ENCODE data around the gene ZPBP2.
A peak's percentile ranks its signal among the peaks of the same experiment; 100 is the strongest.

The ZPBP2 gene

DNA sequence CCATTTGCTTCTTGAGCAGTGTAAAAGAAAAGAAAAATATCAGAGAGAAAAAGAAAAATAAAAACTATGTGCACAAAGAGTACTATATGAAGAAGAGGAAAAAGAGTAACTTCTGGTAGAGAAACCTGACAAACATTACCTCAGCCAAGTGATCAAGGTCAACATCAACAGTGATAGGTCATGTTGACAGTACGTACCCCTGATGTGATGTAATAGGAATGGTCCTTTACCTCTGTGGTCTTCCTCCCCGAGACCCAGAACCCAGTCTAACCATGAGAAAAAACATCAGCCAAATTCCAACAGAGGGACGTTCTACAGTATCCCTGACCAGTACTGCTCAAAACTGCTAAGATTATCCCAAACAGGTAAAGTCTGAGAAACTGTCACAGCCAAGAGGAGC lies 46.0 kb downstream of the ZPBP2 start:
- no peak for DNase-seq

DNA sequence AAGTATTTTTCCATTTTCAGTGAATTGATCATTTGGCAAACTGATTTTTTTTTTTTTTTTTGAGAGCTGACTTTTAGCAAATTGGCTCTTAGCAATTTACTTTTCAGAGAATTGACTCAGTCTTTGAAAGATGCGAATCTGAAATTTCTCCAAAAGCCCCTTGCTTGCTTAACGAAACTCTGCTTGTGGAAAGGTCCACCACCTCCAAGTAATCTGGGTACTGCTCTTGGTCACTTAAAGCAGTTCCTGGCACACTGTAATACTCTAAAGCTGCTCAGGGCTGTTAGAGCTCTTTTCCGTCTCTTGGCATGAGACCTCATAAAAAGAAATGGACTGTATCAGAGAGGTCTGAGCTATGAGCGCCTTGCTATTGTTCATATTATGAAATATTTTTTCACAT lies 47.6 kb downstream of the ZPBP2 start:
- DNase-seq: no peak

DNA sequence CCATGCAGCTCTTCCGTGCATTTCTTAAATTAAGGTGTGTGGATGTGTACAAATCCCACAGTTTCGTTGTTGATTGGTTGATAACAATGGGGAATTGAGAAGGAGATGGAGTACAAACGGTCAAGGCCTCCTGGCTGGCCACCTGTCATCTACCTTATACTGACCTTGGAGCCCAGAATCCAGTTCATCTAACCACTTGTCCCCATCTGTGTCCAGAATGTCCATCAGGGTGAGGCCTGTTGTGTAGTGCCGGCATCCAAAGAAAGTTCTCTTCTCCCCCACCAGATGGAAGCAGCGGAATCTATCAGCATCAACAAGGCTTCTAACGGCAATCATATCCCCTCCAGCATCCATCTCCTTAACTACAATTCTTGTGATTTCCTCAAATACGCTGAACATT lies 48.9 kb downstream of the ZPBP2 start:
- DNase-seq: no peak

DNA sequence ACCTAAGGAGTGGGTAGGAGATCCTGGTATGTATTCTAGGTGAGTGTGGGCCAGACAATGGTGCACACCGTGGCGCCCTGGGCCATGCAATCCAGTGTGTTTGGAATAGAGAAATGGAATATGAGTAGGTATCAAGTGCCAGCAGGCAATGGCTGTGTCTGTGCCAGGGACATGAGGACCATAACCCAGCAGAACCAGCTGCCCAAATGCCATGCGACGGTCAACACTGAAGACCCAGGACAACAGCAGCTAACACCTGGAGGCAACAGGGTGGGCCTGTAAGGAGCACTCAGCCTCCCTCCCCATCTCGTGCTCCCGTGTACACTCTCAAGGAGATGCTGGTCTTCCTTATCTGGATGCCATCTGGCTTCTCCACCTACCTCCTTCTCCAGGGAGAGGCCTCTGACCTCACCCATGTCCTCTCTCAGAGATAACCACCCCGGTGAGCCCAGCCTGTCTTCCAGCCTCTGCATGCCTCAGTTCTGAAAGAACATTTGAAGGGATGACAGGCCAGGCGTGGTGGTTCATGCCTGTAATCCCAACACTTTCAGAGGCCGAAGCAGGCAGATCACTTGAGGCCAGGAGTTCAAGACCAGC lies 51.2 kb downstream of the ZPBP2 start:
- no peak for DNase-seq

DNA sequence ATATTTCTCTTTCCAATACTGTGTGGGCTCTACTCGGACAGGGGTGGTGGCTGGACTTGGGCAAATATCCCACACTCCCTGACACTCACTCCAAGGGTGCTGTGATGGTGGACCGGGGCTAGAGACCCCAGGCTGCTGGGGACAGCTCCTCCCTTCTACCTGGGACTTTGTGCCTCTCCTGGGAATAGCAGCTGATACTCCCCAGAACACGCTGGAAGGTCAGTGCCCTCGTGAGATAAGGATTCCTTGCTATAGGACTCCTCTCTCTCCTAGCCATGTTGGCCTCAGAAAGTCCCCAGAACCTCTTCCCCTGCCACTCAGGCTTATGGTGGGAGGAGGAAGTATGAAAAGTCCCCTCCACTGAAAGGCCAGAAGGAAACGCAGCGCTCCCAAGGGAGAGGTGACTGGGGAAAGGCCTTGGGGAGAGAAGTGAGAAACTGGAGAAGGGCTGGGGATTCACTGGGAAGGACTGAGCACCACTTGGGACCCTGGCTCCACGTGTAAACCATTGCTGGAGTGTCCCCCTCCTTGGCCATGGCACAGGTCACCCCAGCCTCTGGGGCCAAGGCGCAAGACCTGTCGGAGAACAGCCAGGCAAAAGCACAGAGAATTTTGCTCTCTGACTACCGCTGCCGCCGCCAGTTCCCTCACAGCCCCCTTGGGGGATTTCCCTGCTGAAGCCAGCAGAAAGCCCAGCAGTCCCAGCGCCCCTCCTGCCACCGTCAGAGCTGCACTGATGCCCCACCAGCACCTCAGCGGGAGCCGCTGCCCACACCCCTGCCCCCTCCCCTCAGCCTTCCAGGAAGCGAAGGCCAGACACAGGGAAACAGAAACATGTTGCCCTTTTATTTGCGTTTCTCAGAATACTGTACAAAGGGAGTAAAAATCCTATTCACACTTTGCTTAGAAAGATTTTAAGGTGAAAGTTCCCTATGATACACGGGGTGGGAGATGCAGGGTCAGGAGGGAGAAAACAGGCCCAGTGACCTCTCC lies 52.5 kb downstream of the ZPBP2 start:
- DNase-seq: peak; percentile 59 to 72

DNA sequence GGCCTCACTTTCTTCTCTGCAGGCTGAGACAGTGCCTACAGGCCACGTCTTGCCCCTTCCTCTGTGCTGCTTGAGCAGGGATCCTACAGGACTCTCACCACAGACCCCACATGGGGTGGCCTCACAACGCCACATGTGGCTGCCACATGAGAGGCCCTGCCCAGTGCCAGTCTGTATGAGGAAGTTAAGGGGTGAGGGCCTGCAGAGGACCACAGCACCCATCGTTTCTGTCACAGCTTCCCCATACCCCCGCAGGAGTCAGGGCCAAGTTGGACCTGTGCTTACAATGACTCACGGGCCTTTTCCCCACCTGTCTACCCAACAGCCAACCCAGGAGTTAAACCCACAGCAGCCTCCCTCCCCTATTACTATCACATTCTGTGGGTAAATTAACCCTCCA lies 53.3 kb downstream of the ZPBP2 start:
- DNase-seq: peak; percentile 34 to 36

DNA sequence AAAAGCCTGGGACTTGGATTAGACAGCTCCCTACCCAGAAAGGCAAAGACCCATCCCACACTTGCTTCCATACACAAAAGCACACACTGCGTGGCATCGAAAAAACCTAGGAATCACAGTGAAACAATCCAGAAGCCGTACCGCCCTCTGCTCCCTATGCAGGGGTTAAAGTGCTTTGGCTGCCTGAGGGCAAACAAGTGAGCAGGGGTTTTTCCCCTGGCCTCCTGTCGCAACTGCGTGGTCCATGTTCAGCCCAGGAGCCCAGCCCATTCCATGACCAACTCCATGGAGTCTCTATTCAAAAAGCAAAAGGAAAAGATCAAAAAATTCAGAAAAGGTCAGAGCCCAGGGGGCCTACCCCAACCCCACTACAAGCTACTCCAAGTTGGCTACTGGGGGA lies 54.0 kb downstream of the ZPBP2 start:
- no peak for DNase-seq

DNA sequence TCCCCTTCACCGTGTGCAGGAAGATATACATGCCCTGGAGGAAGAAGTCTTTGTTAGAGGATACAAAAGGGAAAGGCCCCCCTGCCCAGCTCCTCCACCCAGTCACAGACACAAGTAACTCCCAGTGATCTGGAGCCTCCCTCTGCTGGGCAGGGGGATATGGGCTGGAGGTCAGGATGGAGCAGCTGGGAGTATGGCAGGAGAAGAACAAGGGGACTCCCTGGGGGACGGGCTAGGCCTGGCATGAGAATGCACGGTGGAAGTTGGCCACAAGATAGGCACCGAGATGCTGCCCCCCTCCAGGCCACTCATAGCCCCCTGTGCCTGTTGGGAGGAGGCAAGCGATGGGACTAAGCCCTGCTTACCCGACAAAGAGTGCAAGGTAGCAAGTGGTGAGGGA lies 55.2 kb downstream of the ZPBP2 start:
- no peak for DNase-seq

DNA sequence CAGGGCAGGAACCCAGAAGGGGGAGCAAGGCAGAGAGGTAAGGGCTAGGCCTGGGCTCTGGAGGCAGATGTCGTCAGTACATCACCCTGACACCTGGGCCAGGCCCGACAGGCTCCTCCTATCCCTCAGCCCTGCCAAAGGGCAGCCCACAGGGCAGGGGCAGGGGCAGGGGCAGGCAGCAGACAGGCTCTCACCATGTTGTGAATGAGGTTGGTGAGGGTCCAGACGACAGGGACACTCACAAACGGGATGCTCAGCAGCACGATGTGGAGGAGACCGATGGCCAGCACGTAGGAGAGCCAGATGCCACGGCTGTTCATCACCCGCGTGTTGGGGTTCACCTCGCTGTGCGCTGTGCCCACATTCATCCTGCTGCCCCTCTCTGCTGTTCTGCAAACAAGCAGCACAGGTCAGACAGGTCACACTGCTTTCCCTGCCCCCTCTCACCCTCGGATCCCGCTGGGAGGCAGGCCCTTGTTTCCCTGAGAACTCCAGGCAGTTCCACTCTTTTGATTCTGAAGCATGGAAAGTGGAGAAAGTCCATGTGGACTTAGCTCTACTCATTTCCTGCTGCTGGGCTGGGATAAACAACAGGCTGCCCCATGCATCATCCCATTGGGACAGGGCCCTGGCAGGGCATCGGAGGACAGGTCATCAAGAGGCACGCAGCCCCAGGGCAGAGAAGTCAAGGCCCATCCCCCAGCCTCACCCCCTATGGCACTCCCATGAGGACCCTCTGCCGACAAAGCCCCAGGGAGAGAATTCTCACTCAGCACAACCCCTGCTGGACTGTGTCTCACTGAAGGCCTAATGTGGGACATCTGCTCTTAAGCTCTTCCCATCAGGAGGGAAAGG lies 56.1 kb downstream of the ZPBP2 start:
- no peak for DNase-seq

DNA sequence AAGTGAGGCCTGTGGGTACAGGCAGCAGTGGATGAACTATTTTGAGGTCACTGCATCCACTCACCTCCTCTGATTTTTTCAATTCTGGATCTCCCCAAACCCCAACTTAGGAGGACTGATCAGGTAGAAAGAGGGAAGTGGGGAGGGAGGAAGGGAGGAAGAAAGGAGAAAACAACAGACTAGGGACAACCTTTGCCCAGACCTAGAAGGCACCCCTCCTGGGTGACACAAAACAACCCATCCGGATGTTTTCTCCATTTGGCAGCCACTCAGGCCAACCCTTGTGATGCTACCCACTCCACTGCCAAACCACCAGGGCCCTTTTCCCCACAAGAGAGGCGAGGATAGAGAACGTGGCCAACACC lies 56.7 kb downstream of the ZPBP2 start:
- DNase-seq: no peak

DNA sequence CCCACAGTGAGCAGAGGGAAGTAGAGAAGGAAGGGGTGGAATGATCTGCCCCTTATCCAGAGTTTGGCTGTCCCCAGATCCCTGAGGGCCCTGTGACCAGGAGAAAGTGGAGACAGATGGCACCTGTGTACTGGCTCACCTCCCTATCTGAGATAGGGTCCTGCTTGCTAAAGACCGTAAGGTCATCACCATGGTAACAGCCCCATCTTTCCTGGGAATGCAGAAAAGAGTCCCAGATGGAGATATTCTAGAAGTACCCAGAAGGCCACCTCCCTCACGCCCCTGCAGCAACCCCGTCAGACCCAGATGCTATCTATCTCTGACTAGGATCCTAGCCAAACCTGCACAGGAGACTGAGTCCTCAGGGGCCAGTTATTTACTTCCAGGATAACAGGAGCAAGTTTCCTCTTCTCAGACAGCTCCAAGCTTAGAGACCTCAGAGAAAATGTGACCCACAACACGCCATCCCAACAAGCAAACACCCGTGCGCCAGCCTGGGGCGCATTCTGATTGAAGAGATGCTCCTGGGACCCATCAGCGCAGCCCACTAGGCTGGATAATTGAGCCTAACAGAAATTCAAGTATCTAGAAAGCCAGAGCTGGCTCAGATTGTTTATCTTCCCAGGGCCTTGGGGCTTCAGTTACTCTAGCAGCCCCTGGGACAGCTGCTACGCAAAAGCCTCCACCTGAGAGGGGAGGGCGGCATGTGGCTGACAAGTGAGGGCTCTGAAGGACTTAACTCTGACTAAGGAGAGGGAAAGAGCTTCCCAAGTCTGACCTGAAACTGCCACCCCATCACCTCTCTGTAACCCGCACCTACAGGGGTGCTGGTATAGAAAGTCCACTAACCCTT lies 57.5 kb downstream of the ZPBP2 start:
- DNase-seq: no peak

DNA sequence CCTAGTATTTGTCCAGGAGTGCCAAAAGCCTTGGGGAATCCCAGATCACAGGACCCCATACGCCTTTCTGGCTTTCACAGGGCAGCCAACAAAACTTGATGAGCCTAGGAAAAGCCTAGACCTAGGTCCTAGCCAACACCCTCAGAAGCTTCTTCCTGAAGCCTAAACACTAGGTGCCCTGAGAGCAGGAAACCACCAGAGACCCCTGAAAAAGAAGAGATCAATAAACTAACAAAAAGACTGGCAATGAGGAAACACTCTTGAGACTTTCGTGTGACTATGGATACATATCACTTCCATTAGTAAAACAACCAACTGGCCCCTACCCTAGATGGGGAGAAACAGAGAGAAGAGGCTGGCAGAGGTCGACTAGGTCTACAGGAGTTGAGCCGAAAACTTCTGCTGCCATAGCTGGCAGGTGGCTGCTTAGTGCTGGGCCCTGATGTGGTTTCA lies 58.2 kb downstream of the ZPBP2 start:
- no peak for DNase-seq

DNA sequence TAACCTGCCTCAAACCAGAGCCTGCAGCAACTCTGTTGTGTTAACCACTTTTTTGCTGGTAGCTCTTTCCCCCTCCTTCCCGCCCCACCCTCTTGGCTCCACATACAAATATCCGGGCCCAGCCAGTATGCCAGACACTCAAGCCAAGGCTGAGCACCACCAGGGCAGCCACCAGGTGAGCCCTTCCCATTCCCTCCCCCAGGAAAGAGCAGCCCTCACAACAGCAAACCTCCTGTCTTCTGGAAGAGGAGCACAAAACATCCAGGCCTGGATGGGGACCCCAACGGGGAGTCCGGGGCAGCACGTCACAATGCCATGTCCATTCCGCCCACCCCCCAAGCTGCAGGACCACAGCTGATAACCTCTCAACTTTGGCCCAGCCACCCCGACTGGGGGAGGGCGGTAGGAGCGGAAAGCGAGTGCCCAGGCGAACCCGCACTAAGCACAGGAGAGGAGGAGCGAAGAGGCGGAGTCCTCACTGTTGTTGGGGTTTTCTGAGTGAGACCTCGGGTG lies 58.6 kb downstream of the ZPBP2 start:
- peak; percentile 61 to 64 for DNase-seq
